Bronchial epithelial cell (primary cell): ENCODE data around the gene SH3RF2. TPM values are rescaled to one million over a fixed set of nuclear protein-coding genes. Genes with fewer than 3 reads are reported as not detected.

Experiments used
- DNase-seq: peaks from one replicate; pipeline ENCODE4 v3.0.0-alpha.2; 2010; ENCODE audit warnings: low read depth
- FAIRE-seq: peaks from 2 replicates; lab custom pipeline; 2011; peaks lifted over from hg19 to GRCh38; lab: Jason Lieb, UNC
- H3K27me3 ChIP-seq: 2 replicates; pipeline ENCODE4 v1.5.1; 2011; ENCODE audit warnings: low read length; ENCODE audit not compliant: control insufficient read depth, insufficient read depth
- H3K36me3 ChIP-seq: 2 replicates; pipeline ENCODE4 v1.5.1; 2011; ENCODE audit warnings: low read length; ENCODE audit not compliant: control insufficient read depth, insufficient read depth
- H3K4me3 ChIP-seq: 2 replicates; pipeline ENCODE4 v1.5.1; 2011; ENCODE audit warnings: mild to moderate bottlenecking, low read depth, low read length, control low read depth
- CTCF ChIP-seq: IDR thresholded peaks from 2 replicates; pipeline ENCODE4 v1.5.1; 2011; ENCODE audit warnings: mild to moderate bottlenecking, moderate library complexity, low read length, control low read depth, inconsistent platforms; ENCODE audit not compliant: insufficient read depth, severe bottlenecking
- total RNA-seq: library from RNA; depleted of rRNA; stranded (reverse); fragments of >200 nt; gene quantifications from 2 replicates; pipeline ENCODE4 v1.2.1, GENCODE V29; 2014

Gene SH3RF2
- total RNA-seq, 1 donor from 2014 or later: 3.7 TPM

DNA sequence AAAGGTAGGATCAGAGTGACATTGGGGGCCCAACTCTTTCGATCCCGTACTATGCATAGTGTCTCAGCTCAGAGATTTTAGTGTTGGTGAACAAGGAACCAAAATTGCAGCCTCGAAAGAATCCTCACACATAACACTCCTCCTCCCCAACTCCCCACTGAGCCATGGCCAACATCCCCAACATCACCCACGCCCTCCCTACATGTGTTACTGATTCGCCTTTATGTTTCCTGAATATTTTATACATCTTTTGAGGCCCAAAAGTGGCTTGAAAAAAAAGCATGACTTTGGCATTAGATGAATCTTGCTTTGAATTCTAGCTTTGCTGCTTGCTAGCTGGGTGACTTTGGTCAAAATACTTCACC, 123.8 kb downstream of the SH3RF2 start:
- no peaks in the 10 kb centered on the region for H3K27me3 ChIP-seq
- FAIRE-seq: no peak
- TF ChIP-seq CTCF: no peak
- peaks cover 19% of the 10 kb centered on the region for H3K36me3 ChIP-seq
- no peak overlapping the region for H3K4me3 ChIP-seq
- no peak for DNase-seq

DNA sequence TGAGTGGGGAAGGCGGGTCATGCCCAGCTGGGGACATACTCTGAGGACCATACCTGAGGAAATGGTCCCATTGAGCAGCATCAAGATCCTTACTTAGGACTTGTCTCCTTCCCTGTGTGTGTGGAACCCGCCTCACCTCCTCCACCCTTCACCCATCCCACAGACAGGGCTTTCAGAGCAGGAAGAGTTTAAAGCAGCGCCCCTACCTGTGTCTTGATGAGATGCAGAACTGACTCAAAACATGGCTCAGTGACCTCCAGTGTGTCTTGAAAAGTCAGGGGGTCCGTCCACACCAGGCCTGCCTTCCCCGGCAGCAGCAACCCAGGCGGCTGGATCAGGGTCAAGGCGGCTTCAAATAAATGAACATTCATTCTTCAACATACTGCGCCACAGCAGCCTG, 130.6 kb downstream of the SH3RF2 start:
- FAIRE-seq: no peak

GRCh38 chr5:146068206-146068605, 131.8 kb downstream of the SH3RF2 start:
- Histone ChIP-seq H3K4me3 (no peak overlapping the region), H3K27me3 (no peaks in the 10 kb centered on the region), H3K36me3 (no peaks in the 10 kb centered on the region)
- FAIRE-seq (no peak), DNase-seq (no peak)
- no peak for TF ChIP-seq CTCF

More for the DNA sequence above, 130.6 kb downstream of the SH3RF2 start:
- TF ChIP-seq CTCF: no peak
- Histone ChIP-seq H3K27me3 (no peaks in the 10 kb centered on the region), H3K4me3 (no peak overlapping the region), H3K36me3 (peaks cover 7% of the 10 kb centered on the region)
- no peak for DNase-seq

DNA sequence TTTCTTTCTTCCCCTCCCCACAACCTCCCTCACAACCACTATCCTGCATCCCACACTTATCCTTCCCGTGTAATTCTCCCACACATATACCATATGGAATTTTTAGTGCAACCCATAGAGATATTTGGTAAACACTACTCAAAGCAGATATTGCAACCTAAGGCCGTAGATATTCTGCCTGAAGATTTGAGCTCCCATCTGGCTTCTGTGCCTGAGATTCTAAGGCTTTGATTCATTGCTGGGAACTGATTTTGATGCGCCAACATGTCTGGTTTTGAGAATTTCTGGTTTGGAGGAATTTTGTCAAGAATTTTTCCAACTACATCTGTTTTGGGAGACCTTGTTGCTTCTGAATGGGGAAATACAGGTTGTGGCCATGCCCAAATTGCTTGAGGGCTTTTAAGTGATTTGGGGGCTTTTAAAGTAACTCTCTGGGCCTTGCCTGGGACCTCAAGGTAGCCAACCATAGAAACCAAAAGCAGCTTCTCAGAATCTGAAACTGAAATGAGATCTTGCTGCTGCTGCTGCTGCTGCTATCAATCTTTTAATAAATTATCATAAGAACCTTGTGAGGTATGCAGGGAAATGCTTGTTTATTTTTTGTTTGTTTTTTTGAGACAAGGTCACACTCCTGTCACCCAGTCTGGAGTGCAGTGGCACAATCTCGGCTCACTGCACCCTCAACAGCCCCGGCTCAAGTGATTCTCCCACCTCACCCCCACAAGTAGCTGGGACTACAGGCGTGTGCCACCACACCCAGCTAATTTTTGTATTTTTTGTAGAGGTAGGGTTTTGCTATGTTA, 132.8 kb downstream of the SH3RF2 start:
- Histone ChIP-seq H3K36me3 (no peaks in the 10 kb centered on the region), H3K27me3 (no peaks in the 10 kb centered on the region), H3K4me3 (no peak overlapping the region)
- TF ChIP-seq CTCF: no peak
- FAIRE-seq: no peak
- no peak for DNase-seq

- no peak for TF ChIP-seq CTCF
- Histone ChIP-seq H3K27me3 (no peaks in the 10 kb centered on the region), H3K4me3 (no peak overlapping the region), H3K36me3 (no peaks in the 10 kb centered on the region)
- DNase-seq (no peak), FAIRE-seq (no peak)
Measured at GRCh38 chr5:146069780-146070099, 133.4 kb downstream of the SH3RF2 start.

DNA sequence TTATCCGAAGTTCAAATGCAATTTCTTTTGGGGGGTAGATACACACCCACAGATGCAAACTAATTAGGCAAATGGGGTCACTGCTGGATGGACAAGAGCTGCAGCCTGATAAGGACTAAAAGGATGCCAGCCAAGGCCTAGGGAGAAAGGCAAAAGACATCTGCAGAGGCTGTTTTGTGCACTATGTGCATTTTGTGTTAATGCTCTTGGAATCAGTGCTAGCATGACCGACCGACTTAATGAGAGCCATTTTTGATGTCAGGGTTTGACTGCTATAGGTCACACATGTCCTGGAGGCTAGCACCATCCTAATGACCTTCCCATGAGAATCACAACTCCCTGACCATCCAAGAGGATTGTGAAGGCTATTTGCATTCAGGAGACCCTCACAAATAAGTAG, 134.4 kb downstream of the SH3RF2 start:
- Histone ChIP-seq H3K27me3 (no peaks in the 10 kb centered on the region), H3K4me3 (no peak overlapping the region), H3K36me3 (no peaks in the 10 kb centered on the region)
- TF ChIP-seq CTCF: no peak
- no peak for DNase-seq
- FAIRE-seq: no peak
